PC-9 (cell line): Measurements from ENCODE around the gene PROB1. TPM values are rescaled to one million over a fixed set of nuclear protein-coding genes. Genes with fewer than 3 reads are reported as not detected.
"Not testable (repeated sequence)": the region's sequence is repeated elsewhere in the genome, so short reads cannot be mapped to it uniquely, and the experiment has no call there.

Experiments used
- BruUV-seq: library from RNA; stranded (reverse); fragments of 400-500 nt; replicated peaks from 2 replicates; lab custom pipeline; 2021; lab: Mats Ljungman, UMichigan
- CTCF ChIA-PET: fragments of 300-600 bp; sonication (Branson Sonifier 250); formaldehyde crosslinking; loops from one replicate; lab custom pipeline; 2022; ENCODE audit warnings: antibody characterized with exemption; lab: Charles Lee
- POLR2A ChIA-PET: fragments of 300-600 bp; sonication (Branson Sonifier 250); formaldehyde crosslinking; loops from one replicate; lab custom pipeline; 2022; ENCODE audit warnings: antibody characterized with exemption; ENCODE audit not compliant: unreplicated experiment; lab: Charles Lee
- DNase-seq, 2 experiments: peaks; one replicate each; pipeline versions ENCODE4 v3.0.0 to v3.0.0-alpha.2; 2015 to 2022; ENCODE audit warnings: mixed read lengths in 1 of 2
- H2AFZ ChIP-seq: fragments of 200-600 bp; sonication (generic); 2 replicates; pipeline ENCODE4 v1.8.1; 2017; ENCODE audit warnings: antibody characterized with exemption
- H3F3A ChIP-seq: fragments of 200-600 bp; sonication (generic); 2 replicates; pipeline ENCODE4 v1.8.1; 2017; ENCODE audit warnings: antibody characterized with exemption, mild to moderate bottlenecking, low read depth; ENCODE audit not compliant: insufficient read depth
- H3K27ac ChIP-seq: fragments of 200-600 bp; sonication (generic); 2 replicates; pipeline ENCODE4 v1.6.1; 2016; ENCODE audit warnings: mixed run types
- H3K27me3 ChIP-seq: fragments of 200-600 bp; sonication (generic); 2 replicates; pipeline ENCODE4 v1.6.1; 2016; ENCODE audit warnings: low read depth, mixed run types; ENCODE audit not compliant: insufficient read depth
- H3K36me3 ChIP-seq: fragments of 200-600 bp; sonication (generic); 2 replicates; pipeline ENCODE4 v1.6.1; 2016; ENCODE audit warnings: low read depth, mixed run types
- H3K4me1 ChIP-seq: fragments of 200-600 bp; sonication (generic); replicated peaks from 2 replicates; pipeline ENCODE4 v1.6.1; 2016; ENCODE audit warnings: mixed run types; ENCODE audit not compliant: insufficient read depth
- H3K4me2 ChIP-seq: fragments of 200-600 bp; sonication (generic); 2 replicates; pipeline ENCODE4 v1.6.1; 2017; ENCODE audit warnings: mixed run types
- H3K4me3 ChIP-seq: fragments of 200-600 bp; sonication (generic); 2 replicates; pipeline ENCODE4 v1.6.1; 2016; ENCODE audit warnings: mixed run types
- H3K79me2 ChIP-seq: fragments of 200-600 bp; sonication (generic); 2 replicates; pipeline ENCODE4 v1.6.1; 2017; ENCODE audit warnings: low read depth, mixed run types
- H3K9me2 ChIP-seq: fragments of 200-600 bp; sonication (generic); 2 replicates; pipeline ENCODE4 v1.8.1; 2017; ENCODE audit warnings: mild to moderate bottlenecking; ENCODE audit not compliant: insufficient read depth
- H3K9me3 ChIP-seq: fragments of 200-600 bp; sonication (generic); 2 replicates; pipeline ENCODE4 v1.8.1; 2016; ENCODE audit warnings: low read depth; ENCODE audit not compliant: insufficient read depth
- H4K20me1 ChIP-seq: fragments of 200-600 bp; sonication (generic); 2 replicates; pipeline ENCODE4 v1.8.1; 2017; ENCODE audit not compliant: insufficient read depth
- CTCF ChIP-seq: fragments of 200-600 bp; sonication (generic); conservative IDR thresholded peaks from 2 replicates; pipeline ENCODE4 v1.6.1; 2017; ENCODE audit warnings: mixed run types, antibody characterized with exemption, mild to moderate bottlenecking, moderate library complexity
- EZH2 ChIP-seq: fragments of 200-600 bp; sonication (generic); IDR thresholded peaks from 2 replicates; pipeline ENCODE4 v1.8.0; 2017; ENCODE audit warnings: antibody characterized with exemption, low read depth
- intact Hi-C: fragments of 100-400 bp; cut with micrococcal nuclease; formaldehyde crosslinking; loops from one replicate; pipeline ENCODE4 v1.10.0; 2022; ENCODE audit not compliant: unreplicated experiment
- total RNA-seq: library from RNA; stranded (reverse); gene quantifications from 2 replicates; pipeline ENCODE4 v1.2.3, GENCODE V29; 2021

Gene PROB1
- total RNA-seq, 1 experiment from 2014 or later = 2.9 TPM

GRCh38 chr5:139389701-139390638 is 4.9 kb downstream of the PROB1 start, which contains the start of gene MZB1:
TSS of gene MZB1 (minus strand) at chr5:139389913. CDS start at chr5:139389856, 57 bp downstream.
- Histone ChIP-seq H3K4me1 (peaks cover 40% of the 10 kb centered on the region), H2AFZ (no peak within 1 kb of the TSS), H3K79me2 (no peaks in the 10 kb centered on the region), H3K4me2 (peak within 1 kb of the TSS; percentile 69), H3K4me3 (no peak within 1 kb of the TSS), H3K9me2 (no peaks in the 10 kb centered on the region), H3K27ac (peak within 1 kb of the TSS; percentile 93), H3F3A (peaks cover 37% of the 10 kb centered on the region), H3K36me3 (no peaks in the 10 kb centered on the region), H4K20me1 (no peaks in the 10 kb centered on the region), H3K27me3 (no peaks in the 10 kb centered on the region), H3K9me3 (no peaks in the 10 kb centered on the region)
- ChIA-PET POLR2A (no interaction called here), CTCF (interaction anchor here (0.8 kb wide), 1 partner anchor 8 kb away, joined by 12 read pairs; no protein-coding TSS in a partner anchor)
- TF ChIP-seq EZH2 (no peak), CTCF (no peak)
- DNase-seq = no peak
- BruUV-seq = no TSS peak
- intact Hi-C loops = loop anchor here (5.0 kb wide), 1 partner anchor 48 kb away; the partner anchor contains the start of gene PAIP2

GRCh38 chr5:139388198-139388821 is 6.6 kb downstream of the PROB1 start:
- Histone ChIP-seq H3K4me1 (peaks cover 56% of the 10 kb centered on the region), H3K4me3 (no peak overlapping the region), H3K9me2 (no peaks in the 10 kb centered on the region), H3F3A (peaks cover 40% of the 10 kb centered on the region), H2AFZ (no peak overlapping the region), H3K27ac (no peak overlapping the region), H3K27me3 (no peaks in the 10 kb centered on the region), H3K36me3 (no peaks in the 10 kb centered on the region), H3K9me3 (no peaks in the 10 kb centered on the region), H3K4me2 (no peak overlapping the region), H4K20me1 (no peaks in the 10 kb centered on the region), H3K79me2 (no peaks in the 10 kb centered on the region)
- no TSS peak for BruUV-seq
- CTCF ChIA-PET = no interaction called here
- no peak for DNase-seq
- intact Hi-C loops = no loop called here
- POLR2A ChIA-PET = interaction anchor here (0.7 kb wide), 1 partner anchor 85 kb away, joined by 3 read pairs; no protein-coding TSS in a partner anchor
- no peak for TF ChIP-seq CTCF
- TF ChIP-seq EZH2 = no peak

GRCh38 chr5:139387611-139388197 is 7.2 kb downstream of the PROB1 start:
- H3K4me1 ChIP-seq = peaks cover 62% of the 10 kb centered on the region
- CTCF ChIA-PET = no interaction called here

GRCh38 chr5:139386956-139387355 is 7.9 kb downstream of the PROB1 start:
- DNase-seq, H3K36me3 ChIP-seq, H4K20me1 ChIP-seq, H3K27ac ChIP-seq, H2AFZ ChIP-seq, H3K9me2 ChIP-seq, H3K27me3 ChIP-seq, POLR2A ChIA-PET, H3K4me3 ChIP-seq, BruUV-seq, intact Hi-C loops, H3K79me2 ChIP-seq, H3K9me3 ChIP-seq, H3K4me2 ChIP-seq: not testable (repeated sequence)
- Histone ChIP-seq H3K4me1 (peaks cover 68% of the 10 kb centered on the region), H3F3A (peaks cover 46% of the 10 kb centered on the region)
- CTCF ChIA-PET = interaction anchor here (0.6 kb wide), 1 partner anchor 637 kb away, joined by 15 read pairs; no protein-coding TSS in a partner anchor

More at GRCh38 chr5:139387611-139388197, 7.2 kb downstream of the PROB1 start:
- H4K20me1 ChIP-seq = no peaks in the 10 kb centered on the region
- intact Hi-C loops = no loop called here
- no peaks in the 10 kb centered on the region for H3K79me2 ChIP-seq
- H3F3A ChIP-seq = peaks cover 41% of the 10 kb centered on the region
- H3K4me2 ChIP-seq = no peak overlapping the region
- BruUV-seq = no TSS peak
- H3K9me3 ChIP-seq = no peaks in the 10 kb centered on the region
- no peak for DNase-seq
- H3K36me3 ChIP-seq = no peaks in the 10 kb centered on the region
- H3K27ac ChIP-seq = no peak overlapping the region
- no peak overlapping the region for H2AFZ ChIP-seq
- no peak for TF ChIP-seq CTCF
- TF ChIP-seq EZH2 = no peak
- POLR2A ChIA-PET = interaction anchor here (0.7 kb wide), 1 partner anchor 86 kb away, joined by 3 read pairs; no protein-coding TSS in a partner anchor
- no peak overlapping the region for H3K4me3 ChIP-seq
- H3K9me2 ChIP-seq = no peaks in the 10 kb centered on the region
- no peaks in the 10 kb centered on the region for H3K27me3 ChIP-seq
